ENCODE measurements around the gene LY6G6C.
A peak's percentile ranks its signal among the peaks of the same experiment; 100 is the strongest.

The LY6G6C gene

GRCh38 chr6:31741815-31742214, 20.3 kb upstream of the LY6G6C start:
- DNase-seq (ENCODE audit: low spot score), result no peak

GRCh38 chr6:31740397-31741223, 19.1 kb upstream of the LY6G6C start:
- no peak for DNase-seq (ENCODE audit: low spot score)

GRCh38 chr6:31739639-31740396, 18.3 kb upstream of the LY6G6C start, which contains the start of gene MSH5:
TSS of gene MSH5 (plus strand) at chr6:31740005. CDS start at chr6:31740467, 462 bp downstream.
- peak; percentile 97 for DNase-seq (ENCODE audit: low spot score)

- peak; percentile 77 for DNase-seq (ENCODE audit: low spot score)
These were observed 16.7 kb upstream of the LY6G6C start for GRCh38 chr6:31737991-31738979.

- no peak for DNase-seq (ENCODE audit: low spot score)
These were observed 15.9 kb upstream of the LY6G6C start for GRCh38 chr6:31737315-31737990.

- no peak for DNase-seq (ENCODE audit: low spot score)
These were observed 15.3 kb upstream of the LY6G6C start for GRCh38 chr6:31736768-31737314.

GRCh38 chr6:31736021-31736767, 14.6 kb upstream of the LY6G6C start, which contains the start of gene CLIC1:
TSS of gene CLIC1 (minus strand) at chr6:31736530. CDS start at chr6:31736300, 230 bp downstream.
- DNase-seq (ENCODE audit: low spot score), result peak; percentile 56

GRCh38 chr6:31734821-31735406, 13.4 kb upstream of the LY6G6C start:
- peak; percentile 65 for DNase-seq (ENCODE audit: low spot score)

GRCh38 chr6:31734247-31734820, 12.8 kb upstream of the LY6G6C start:
- no peak for DNase-seq (ENCODE audit: low spot score)

GRCh38 chr6:31733734-31734133, 12.2 kb upstream of the LY6G6C start:
- DNase-seq (ENCODE audit: low spot score), result no peak

- no peak for DNase-seq (ENCODE audit: low spot score)
These were observed 10.5 kb upstream of the LY6G6C start for GRCh38 chr6:31732029-31732428.

GRCh38 chr6:31730631-31731086, 9.1 kb upstream of the LY6G6C start:
- DNase-seq (ENCODE audit: low spot score), result no peak

- DNase-seq (ENCODE audit: low spot score), result peak; percentile 52
These were observed 8.6 kb upstream of the LY6G6C start for GRCh38 chr6:31729979-31730630.

- peak; percentile 79 for DNase-seq (ENCODE audit: low spot score)
These were observed 8.0 kb upstream of the LY6G6C start for GRCh38 chr6:31729515-31729978.

GRCh38 chr6:31728767-31729514, 7.4 kb upstream of the LY6G6C start, which contains the start of gene DDAH2:
TSS of gene DDAH2 (minus strand) at chr6:31729299. CDS start at chr6:31729161, 138 bp downstream.
- DNase-seq (ENCODE audit: low spot score), result no peak

GRCh38 chr6:31727717-31728671, 6.4 kb upstream of the LY6G6C start:
- DNase-seq (ENCODE audit: low spot score), result no peak
